ENCODE data around the gene UGT1A7.

- TF ChIP-seq EP300 (IDR thresholded peaks at IDR 0.05; ENCODE audit: borderline replicate concordance) (no peak), ZBTB7A (IDR thresholded peaks at IDR 0.05; ENCODE audit: low read depth) (no peak), EGR1 (IDR thresholded peaks at IDR 0.05) (no peak), TAF1 (IDR thresholded peaks at IDR 0.05; ENCODE audit: low read depth) (no peak), NFIC (IDR thresholded peaks at IDR 0.05) (no peak), REST (IDR thresholded peaks at IDR 0.05; ENCODE audit: low read depth) (no peak), YY1 (IDR thresholded peaks at IDR 0.05; ENCODE audit: low read depth) (no peak), CREB1 (IDR thresholded peaks at IDR 0.05; ENCODE audit: low read depth) (no peak), USF1 (IDR thresholded peaks at IDR 0.05) (no peak), RAD21 (IDR thresholded peaks at IDR 0.05; ENCODE audit: low read depth) (no peak), CEBPB (IDR thresholded peaks at IDR 0.05) (no peak), TEAD4 (IDR thresholded peaks at IDR 0.05) (no peak)
Measured at GRCh38 chr2:233690444-233690843, 8.7 kb downstream of the UGT1A7 start.
